A172 (cell line): ENCODE measurements around the gene FBXO40. TPM values are rescaled to one million over a fixed set of nuclear protein-coding genes. Genes with fewer than 3 reads are reported as not detected.
"Not testable (repeated sequence)": the region's sequence is repeated elsewhere in the genome, so short reads cannot be mapped to it uniquely, and the experiment has no call there.

Experiments used
- DNase-seq: peaks from one replicate; pipeline ENCODE4 v3.0.0-alpha.2; 2015; ENCODE audit warnings: low spot score
- total RNA-seq: library from RNA; depleted of rRNA; stranded (reverse); fragments of >200 nt; shearing (Covaris generic); gene quantifications from 2 replicates; pipeline ENCODE4 v1.2.3, GENCODE V29; 2014; rRNA removed

The FBXO40 gene, protein sequence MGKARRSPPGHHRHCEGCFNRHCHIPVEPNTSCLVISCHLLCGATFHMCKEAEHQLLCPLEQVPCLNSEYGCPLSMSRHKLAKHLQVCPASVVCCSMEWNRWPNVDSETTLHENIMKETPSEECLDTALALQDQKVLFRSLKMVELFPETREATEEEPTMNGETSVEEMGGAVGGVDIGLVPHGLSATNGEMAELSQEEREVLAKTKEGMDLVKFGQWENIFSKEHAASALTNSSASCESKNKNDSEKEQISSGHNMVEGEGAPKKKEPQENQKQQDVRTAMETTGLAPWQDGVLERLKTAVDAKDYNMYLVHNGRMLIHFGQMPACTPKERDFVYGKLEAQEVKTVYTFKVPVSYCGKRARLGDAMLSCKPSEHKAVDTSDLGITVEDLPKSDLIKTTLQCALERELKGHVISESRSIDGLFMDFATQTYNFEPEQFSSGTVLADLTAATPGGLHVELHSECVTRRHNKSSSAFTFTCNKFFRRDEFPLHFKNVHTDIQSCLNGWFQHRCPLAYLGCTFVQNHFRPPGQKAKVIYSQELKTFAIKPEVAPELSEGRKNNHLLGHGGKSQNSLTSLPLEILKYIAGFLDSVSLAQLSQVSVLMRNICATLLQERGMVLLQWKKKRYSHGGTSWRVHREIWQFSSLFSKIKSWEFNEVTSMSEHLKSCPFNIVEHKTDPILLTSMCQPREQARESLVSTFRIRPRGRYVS
- total RNA-seq = 0.09 TPM in 1 of 2 replicates, not detected in the other

DNA sequence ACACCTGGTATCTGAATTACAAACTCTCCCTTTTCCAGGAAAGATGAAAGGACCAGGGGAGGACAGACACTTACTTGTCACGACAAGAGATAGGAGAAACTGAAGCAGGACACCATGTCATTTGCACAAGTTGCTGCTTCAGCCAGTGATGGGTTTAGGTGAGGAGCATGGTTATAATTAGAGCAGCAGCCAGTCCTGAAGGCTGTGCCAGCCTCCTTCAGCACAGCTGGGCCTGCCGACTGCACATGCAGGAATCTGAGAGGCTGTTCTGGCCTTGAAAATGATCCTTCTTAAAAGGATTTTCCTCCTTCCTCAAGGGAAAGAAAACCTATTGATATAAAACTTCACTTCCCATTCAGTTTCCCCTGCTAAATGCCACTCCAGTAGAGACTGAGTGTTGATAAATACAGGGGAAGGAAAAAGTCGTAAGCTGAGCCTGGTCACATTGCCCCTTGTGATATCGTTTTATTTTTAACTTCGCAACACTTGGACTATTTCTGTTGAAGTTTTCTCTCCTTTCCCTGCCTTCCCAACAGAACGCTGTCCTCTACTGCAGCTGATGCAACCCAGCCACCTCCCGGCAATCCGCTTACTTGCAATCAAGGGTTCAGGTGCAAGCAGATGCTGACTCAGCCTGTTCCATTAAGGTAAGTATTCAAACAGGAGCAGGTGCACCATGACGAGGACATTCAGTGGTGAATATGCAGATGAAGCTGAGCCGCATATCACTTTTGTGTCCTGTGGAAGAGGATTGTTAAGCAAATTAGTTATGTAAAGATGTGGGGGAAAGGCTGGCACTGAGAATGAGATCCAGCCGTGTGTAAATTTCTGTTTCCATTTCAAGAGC lies at the start of gene FBXO40:
TSS of gene FBXO40 (plus strand) at position 524 of the 847 bp plus-strand sequence. CDS start 27,197 bp downstream, outside the sequence.
- no peak for DNase-seq

DNA sequence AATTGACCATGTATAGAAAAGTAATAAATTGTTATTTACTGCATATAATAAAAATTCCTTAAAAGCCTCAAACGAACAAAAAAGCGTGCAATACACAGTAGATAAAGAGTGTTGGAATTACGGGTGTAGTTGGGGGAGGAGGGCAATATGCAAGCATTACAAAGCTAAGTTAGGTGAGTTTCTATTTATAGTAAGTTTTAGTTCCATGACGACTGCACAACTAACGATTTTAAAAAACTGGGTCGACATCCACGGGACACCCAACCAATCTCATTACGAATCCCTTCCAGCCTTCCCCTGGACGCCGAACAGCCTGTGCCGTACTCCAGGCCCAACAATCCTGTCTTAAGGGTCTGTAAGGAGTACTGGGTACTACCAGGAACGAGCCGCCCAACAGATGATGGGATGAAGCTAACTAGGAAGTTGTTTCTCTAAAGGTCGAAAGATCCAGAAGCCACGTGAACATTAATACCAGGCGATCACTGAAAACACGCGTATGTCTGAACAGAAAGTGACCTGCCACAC lies 48.1 kb upstream of the FBXO40 start:
- peak; percentile 23 for DNase-seq

DNA sequence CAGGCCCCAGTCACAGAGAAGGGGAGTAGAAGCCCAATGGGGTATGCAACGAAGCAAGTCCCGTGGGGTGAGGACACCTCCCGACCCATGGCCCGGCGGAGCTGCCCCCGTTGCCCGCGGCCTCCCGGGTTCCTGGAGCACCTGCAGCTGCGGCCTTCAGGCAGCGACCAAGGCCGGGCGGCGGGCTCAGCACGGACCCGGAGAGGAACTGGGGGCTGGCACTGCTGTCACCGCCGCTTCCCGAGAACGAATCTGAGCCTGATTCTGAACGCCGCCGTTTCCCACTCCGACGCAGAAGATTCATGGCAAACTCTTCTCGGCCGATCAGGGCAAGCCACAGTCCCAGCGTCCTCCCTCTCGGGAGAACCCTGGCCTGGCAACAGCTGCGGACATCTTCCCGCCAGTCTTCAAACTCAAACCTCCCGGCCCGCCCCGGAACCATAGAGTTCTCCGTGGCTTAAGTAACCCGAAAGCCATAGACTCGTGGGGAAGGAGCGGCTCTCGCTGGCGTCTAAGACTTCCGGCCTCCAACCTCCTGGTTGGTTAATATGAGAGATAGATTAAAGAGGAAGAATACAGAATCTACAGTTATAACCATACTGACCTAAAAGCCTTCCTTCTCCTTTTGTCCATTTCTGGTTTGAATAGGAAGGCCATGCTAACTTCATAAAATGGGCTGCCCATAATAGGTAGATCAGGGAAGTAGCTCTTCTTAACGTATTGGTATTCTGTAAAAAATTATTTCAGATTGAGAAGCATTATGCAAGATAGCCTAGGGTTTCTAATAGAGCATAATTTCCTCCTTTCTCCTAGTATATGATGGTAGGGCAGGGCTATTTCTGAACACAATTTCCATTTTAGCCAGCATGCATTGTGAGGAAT lies 47.4 kb upstream of the FBXO40 start, which contains the start of gene POLQ:
TSS of gene POLQ (minus strand) at position 415 of the 882 bp plus-strand sequence. CDS start at position 304, 111 bp downstream.
- peak; percentile 90 for DNase-seq

DNA sequence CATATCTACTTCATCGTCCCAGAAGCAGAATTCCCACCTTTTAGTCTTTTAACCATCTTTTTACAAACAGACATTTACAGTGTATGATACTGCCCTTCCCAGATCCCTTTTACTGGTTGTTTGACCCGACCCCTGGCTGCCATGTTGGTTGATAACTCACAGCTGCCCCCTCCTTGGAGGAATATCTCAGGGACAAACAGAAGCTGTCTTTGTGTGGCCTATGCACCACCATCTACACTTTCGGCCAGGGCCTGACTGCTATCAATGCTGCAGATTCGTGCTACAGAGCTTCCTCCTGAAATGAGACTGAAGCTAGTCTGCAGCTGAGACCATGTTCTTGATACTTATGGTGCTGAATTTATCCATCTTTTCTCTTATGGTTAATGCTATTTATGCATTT lies 40.8 kb upstream of the FBXO40 start:
- no peak for DNase-seq

DNA sequence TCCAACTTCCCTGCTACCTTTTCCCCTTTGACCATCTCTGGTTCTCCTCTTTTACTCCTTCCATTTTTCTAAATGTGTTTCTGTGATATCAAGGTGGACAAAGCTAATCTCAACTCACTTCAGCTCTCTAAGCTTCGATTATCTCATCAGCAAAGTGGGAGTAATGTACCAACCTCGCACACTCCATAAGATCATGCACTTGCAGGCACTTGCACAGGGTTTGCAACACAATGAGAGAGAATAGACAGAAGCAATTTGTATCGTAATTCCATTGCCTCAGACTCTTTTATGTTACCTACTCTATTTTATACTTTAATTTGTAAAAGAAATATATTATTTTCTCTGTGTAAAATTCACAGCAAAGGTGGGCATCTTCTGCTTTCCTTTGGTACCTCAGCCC lies 40.4 kb upstream of the FBXO40 start:
- DNase-seq = no peak

DNA sequence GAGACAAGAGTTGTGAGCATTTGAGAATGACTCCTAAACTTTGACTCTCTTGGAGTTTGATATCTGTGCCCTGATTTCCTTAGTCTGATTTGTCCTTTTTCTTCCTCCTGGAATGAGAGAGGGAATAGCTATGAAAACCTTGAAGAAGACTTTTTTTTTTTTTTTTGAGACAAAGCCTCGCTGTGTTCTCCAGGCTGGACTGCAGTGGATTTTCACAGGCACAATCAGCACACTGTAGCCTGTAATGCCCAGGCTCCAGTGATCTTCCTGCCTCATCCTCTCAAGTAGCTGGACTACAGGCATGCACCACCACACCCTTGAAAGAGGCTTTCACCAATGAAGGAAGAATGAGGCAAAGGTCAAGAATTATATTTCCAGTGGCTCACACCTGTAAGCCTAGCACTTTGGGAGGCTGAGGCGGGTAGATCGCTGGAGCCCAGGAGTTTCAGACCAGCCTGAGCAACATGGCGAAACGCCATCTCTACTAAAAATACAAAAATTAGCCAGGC lies 35.7 kb upstream of the FBXO40 start:
- no peak for DNase-seq

DNA sequence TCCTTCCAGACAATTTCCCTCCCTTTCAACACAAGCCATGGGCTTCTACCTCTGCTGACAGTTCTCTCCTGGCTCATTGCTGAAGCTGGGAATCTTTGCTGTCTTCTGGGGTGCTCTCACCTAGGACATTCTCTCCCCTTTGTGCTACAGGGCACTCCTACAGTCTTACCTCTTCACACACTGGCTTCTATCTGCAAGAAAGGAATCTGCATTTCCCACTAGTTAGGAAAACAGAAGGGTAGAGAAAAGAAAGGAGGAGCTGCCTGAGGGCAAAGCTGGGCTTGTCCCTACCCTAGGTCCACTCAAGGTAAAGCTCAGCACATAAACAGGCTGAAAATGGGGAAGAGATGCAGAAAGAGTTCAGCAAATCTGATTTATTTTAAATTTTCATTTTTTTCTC lies 31.0 kb upstream of the FBXO40 start:
- no peak for DNase-seq

DNA sequence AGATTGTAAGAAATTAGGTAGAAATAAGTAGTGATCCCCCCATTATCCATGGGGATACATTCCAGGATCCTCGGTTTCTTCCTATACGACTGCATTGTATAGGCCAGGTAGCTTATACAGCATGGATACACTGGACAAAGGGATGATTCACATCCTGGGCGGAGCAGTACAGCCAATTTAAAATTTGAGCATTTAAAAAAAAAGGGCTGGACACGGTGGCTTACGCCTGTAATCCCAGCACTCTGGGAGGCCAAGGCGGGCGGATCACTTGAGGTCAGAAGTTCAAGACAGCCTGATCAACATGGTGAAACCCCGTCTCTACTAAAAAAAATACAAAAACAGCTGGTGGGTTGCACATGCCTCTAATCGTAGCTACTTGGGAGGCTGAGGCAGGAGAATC lies 26.4 kb upstream of the FBXO40 start:
- peak; percentile 21 for DNase-seq

DNA sequence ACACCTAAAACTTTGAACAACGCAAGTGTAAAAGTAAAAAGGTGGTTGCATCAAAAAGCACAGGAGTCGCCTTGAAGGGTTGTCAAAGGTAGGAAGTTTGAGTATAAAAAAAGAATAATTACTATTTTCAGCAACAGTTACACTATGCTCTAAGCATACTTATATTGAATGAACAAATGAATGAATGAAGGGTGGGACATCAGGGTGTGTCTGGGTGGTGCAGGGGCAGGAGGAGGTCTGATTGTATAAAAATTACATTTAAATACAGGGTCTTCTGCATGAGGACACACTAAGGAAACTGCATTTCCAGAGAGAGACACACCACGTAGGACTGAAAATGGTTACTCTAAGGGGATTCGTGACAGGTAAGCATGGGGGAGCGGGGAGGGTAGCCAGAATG lies 25.5 kb upstream of the FBXO40 start, which contains the start of gene ARGFX:
TSS of gene ARGFX (plus strand) at position 301 of the 400 bp plus-strand sequence. CDS start 2,765 bp downstream, outside the sequence.
- no peak for DNase-seq

DNA sequence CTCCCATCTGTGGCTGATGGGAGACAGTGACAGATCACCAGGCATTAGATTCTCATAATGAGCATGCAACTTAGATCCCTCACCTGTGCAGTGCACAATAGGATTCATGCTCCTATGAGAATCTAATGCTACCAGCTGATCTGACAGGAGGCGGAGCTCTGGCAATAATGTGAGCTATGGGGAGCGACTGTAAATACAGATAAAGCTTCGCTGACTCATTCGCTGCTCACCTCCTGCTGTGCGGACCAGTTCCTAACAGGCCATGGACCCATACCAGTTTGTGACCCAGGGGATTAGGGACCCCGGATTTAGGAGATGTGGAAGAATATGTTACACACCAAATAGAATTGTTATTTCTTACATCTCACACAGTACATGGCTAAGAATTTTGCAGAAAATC lies 18.7 kb upstream of the FBXO40 start:
- DNase-seq = peak; percentile 88

DNA sequence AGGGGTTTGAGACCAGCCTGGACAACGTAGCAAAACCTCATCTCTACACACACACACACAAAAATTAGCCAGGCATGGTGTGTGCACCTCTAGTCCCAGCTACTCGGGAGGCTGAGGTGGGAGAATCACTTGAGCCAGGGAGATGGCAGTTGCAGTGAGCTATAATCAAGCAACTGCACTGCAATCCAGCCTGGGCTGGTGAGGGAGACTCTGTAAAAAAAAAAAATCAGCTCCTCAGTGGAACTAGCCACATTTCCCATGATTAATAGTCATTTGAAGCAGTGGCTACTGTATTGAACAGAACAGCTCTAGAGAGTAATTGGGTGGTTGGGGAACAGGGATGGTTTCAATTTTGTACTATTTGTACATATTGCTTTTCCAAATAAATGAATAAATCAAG lies 11.5 kb upstream of the FBXO40 start:
- DNase-seq = no peak

DNA sequence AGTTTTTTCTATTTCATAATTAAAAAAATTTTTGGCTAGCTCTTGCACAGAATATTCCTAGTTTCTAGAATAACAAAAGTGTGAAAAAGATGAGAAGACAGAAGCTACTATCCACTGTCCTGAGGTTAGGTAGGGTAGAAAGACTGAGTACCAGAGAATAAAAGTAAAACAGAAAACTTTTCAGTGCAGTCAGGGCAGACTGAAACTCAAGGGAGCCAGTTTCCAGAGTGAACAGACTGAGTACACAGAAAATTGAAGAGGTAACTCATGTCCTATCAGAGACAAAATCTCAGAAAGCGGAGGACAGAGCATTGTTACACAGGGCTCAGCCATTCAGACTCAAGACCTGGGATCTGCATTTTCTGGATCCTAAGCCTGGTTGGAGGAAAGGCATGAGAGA lies 8.8 kb upstream of the FBXO40 start:
- DNase-seq = no peak

DNA sequence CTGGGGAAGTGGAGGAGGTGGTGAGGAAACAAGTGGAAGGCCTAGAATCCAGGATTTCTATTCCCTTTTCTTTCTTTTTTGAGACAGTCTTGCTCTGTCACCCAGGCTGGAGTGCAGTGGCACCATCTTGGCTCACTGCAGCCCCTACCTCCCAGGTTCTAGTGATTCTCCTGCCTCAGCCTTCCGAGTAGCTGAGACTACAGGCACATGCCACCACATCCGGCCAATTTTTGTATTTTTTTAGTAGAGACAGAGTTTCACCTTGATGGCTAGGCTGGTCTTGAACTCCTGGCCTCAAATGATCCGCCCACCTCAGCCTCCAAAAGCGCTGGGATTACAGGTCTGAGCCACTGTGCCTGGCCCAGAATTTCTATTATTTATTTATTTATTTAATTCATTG lies 627 bp downstream of the FBXO40 start:
- not testable (repeated sequence) for DNase-seq

DNA sequence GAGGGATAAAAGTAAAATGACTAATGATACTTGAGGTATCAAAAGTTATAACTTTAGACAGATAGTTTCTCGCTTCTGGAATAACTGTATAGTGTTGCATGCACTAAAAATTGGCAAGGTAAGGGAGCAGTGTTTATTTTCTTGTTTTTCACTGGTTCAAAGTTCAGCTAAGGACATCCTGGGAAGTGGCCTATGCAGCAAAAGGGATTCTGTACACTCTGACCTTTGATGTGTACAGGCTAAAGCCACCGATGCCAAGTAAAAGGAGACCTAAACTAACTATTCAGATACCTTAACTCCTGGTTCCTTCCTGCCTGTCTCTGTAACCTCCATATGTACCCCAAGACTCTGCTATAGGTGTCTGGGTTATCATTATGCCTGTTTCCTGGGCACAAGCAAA lies 1.7 kb downstream of the FBXO40 start:
- no peak for DNase-seq

DNA sequence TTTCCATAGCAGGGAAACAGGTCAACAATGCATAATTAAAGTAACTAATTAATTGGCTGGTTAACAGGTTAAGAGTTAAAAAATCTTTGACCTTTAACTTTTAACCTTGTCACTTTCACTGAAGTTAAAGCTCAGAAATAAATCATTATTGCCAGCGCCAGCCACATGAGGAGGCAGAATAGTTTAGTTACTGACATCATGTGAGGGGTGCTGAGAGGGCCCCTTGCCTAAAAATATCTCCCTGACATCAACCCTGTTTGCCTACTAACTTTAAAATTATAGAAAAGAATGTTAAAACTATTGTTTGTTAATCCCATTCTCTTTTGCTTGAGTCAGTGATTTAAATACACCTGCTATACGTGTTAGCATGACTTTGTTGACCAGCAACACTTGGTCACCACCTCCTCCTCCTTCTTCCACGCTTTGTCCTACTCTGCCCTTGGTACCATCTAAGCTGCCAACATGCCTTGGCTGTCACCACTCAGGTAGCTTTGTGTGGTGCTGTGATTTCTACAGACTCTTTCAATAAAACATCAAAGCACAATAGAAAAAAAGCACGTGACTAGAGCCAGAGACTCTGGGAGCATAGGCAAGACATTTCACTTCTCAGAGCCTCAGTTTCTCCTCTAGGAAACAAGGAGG lies 2.7 kb downstream of the FBXO40 start:
- no peak for DNase-seq

DNA sequence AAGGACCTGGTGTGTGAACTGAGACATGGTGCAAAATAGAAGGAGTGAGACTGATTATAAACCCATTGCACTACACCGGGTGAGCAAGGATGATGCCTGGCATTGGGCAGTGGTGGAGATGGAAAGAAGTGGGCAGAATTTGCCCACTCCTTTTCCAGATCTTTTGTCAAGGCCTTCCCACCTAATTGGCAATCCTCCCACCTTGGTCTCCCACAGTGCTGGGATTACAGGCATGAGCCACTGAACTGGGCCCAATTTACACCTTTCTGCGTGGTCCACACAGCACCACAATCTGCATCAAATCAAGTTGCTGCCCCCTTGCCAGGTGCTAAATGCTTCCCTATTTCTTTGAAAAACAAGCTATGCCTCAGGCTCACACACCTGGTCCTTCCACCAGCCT lies 5.4 kb downstream of the FBXO40 start:
- no peak for DNase-seq

DNA sequence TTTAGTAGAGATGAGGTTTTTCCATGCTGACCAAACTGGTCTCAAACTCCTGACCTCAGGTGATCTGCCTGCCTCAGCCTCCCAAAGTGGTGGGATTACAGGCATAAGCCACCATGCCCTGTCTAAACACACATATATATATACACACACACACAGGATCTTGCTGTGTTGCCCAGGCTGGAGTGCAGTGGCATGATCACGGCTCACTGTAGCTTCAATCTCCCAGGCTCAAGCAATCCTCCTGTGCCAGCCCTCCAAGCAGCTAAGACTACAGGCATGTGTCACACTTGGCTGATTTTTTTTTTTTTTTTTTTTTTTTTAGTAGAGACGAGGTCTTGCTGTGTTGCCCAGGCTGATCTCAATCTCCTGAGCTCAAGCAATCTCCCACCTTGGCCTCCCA lies 6.7 kb downstream of the FBXO40 start:
- DNase-seq = not testable (repeated sequence)

DNA sequence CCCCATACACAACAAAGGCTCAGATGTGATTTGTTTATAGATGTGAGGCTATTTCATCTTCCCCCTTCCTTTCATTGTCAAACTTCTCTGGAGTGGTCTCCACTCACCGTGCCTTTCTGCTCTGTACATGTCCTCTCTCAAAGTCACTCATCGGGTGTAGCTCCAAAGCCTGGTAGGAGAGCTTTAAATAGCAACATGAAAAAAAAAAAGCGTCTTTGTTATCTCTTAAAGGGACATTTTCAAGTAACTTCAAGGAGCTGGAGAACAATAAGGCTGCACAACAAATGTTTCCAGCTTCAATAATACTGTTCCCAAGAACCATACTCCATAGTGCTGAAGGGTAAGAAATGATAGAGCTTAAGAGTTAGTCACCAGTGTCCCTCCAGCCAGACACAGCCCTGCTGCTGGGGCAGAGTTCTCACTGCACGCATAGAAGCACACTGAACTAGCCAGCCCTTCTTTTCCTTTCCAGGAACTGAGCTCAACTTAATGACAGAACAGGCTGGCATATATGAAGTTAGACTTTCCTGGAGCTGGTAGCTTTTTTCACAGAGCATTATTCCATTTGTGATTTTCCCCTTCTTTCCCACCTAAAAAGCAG lies 8.1 kb downstream of the FBXO40 start:
- no peak for DNase-seq

DNA sequence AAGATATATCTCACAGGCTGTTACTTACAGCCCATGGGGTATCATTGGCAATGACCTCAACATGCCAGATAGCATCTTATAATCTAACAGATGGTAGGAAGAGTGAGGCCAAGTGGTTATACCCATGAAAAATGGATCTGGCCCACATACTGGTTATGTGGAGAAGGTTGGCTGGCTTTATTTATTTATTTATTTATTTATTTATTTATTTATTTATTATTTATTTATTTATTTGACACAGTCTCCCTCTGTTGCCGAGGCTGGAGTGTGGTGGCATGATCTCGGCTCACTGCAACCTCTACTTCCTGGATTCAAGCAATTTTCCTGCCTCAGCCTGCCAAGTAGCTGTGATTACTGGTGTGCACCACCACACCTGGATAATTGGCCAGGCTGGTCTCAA lies 11.6 kb downstream of the FBXO40 start:
- DNase-seq = no peak

DNA sequence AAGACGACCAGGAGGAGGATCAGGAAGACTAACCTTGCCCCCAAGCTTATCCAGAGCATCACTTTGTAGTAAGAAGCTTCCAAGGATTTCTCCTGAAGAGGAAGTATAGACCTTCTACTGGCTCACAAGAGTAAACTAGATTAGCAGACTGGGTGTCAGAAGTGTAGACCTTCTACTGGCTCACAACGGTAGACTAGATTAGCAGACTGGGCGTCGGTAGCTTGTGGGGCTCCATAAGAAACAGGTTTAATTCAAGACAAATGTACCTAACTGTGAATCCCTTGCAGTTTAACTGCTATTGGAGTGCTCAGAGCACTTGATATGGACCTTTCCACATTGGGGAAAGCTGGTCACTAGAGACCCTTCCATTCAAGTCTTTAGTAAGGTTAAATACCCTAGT lies 12.9 kb downstream of the FBXO40 start:
- no peak for DNase-seq
